NCI-H524 treated with DMSO at 0.1 percent for 48 hours (cell line): Measurements from ENCODE around the gene ATAD3C.
"Not testable (repeated sequence)": the region's sequence is repeated elsewhere in the genome, so short reads cannot be mapped to it uniquely, and the experiment has no call there.

Experiments used
- DNase-seq: peaks from one replicate; lab custom pipeline; 2025; lab: John Stamatoyannopoulos, UW

ATAD3C gene

GRCh38 chr1:1472053-1472876 lies 22.8 kb downstream of the ATAD3C start:
- DNase-seq = not testable (repeated sequence)

- not testable (repeated sequence) for DNase-seq
These were observed 26.5 kb downstream of the ATAD3C start for GRCh38 chr1:1476011-1476410.

- DNase-seq = no peak
These were observed 27.7 kb downstream of the ATAD3C start for GRCh38 chr1:1477206-1477605.

GRCh38 chr1:1479547-1480487 lies 30.3 kb downstream of the ATAD3C start:
- DNase-seq = no peak

GRCh38 chr1:1480488-1480867 lies 31.0 kb downstream of the ATAD3C start:
- DNase-seq = not testable (repeated sequence)

GRCh38 chr1:1481811-1482210 lies 32.3 kb downstream of the ATAD3C start:
- not testable (repeated sequence) for DNase-seq

GRCh38 chr1:1482856-1483255 lies 33.4 kb downstream of the ATAD3C start:
- no peak for DNase-seq

- DNase-seq = no peak
These were observed 34.2 kb downstream of the ATAD3C start for GRCh38 chr1:1483714-1484113.

GRCh38 chr1:1484976-1485750 lies 35.7 kb downstream of the ATAD3C start:
- DNase-seq = not testable (repeated sequence)

- not testable (repeated sequence) for DNase-seq
These were observed 36.3 kb downstream of the ATAD3C start for GRCh38 chr1:1485755-1486317.

GRCh38 chr1:1487701-1488100 lies 38.2 kb downstream of the ATAD3C start:
- no peak for DNase-seq

- no peak for DNase-seq
These were observed 39.7 kb downstream of the ATAD3C start for GRCh38 chr1:1489231-1489630.

- DNase-seq = no peak
These were observed 40.4 kb downstream of the ATAD3C start for GRCh38 chr1:1489861-1490260.

GRCh38 chr1:1490633-1491230 lies 41.2 kb downstream of the ATAD3C start:
- no peak for DNase-seq

GRCh38 chr1:1491601-1492000 lies 42.1 kb downstream of the ATAD3C start:
- DNase-seq = no peak

- not testable (repeated sequence) for DNase-seq
These were observed 44.8 kb downstream of the ATAD3C start for GRCh38 chr1:1494311-1494710.

- not testable (repeated sequence) for DNase-seq
These were observed 46.0 kb downstream of the ATAD3C start for GRCh38 chr1:1495461-1495975.

GRCh38 chr1:1504777-1505365 lies 55.4 kb downstream of the ATAD3C start:
- DNase-seq = peak; percentile 41

- peak; percentile 20 for DNase-seq
These were observed 55.9 kb downstream of the ATAD3C start for GRCh38 chr1:1505366-1505798.

GRCh38 chr1:1505801-1506200 lies 56.3 kb downstream of the ATAD3C start:
- DNase-seq = not testable (repeated sequence)

- no peak for DNase-seq
These were observed 57.8 kb downstream of the ATAD3C start for GRCh38 chr1:1507305-1507704.
